ENCODE data around the gene SIPA1. TPM values are rescaled to one million over a fixed set of nuclear protein-coding genes. Genes with fewer than 3 reads are reported as not detected.
"Not testable (repeated sequence)": the region's sequence is repeated elsewhere in the genome, so short reads cannot be mapped to it uniquely, and the experiment has no call there.

Gene SIPA1
- total RNA-seq, 4 donors from 2014 or later, result 18.0 to 48.7 (median 24.7) TPM

DNA sequence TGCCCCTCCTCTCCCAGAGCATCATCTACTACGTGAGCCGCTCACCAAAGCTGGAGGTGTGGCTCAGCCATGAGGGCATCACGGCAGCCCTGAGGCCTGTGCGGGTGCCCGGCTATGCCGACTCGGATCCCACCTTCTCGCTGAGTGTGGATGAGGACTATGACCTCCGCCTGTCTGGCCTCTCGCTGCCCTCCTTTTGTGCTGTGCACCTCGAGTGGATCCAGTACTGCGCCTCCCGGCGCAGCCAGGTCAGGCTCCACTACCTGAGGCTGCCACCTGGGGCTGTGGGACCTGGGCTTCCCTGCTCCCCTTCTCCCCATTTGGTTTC, 3.8 kb upstream of the SIPA1 start:
- H3K9me3 ChIP-seq, result no peaks in the 10 kb centered on the region
- DNase-seq, result no peak
- no peak overlapping the region for H3K27ac ChIP-seq
- H3K4me1 ChIP-seq, result peaks cover 0 to 16% (median 5%) of the 10 kb centered on the region in 4 donors
- H3K27me3 ChIP-seq, result no peaks in the 10 kb centered on the region
- H3K36me3 ChIP-seq, result peaks cover 0 to 78% (median 0%) of the 10 kb centered on the region in 3 donors
- no peak overlapping the region for H3K4me3 ChIP-seq
- TF ChIP-seq POLR2A (IDR thresholded peaks at IDR 0.05), result no peak
- TF ChIP-seq, protein P1, sequence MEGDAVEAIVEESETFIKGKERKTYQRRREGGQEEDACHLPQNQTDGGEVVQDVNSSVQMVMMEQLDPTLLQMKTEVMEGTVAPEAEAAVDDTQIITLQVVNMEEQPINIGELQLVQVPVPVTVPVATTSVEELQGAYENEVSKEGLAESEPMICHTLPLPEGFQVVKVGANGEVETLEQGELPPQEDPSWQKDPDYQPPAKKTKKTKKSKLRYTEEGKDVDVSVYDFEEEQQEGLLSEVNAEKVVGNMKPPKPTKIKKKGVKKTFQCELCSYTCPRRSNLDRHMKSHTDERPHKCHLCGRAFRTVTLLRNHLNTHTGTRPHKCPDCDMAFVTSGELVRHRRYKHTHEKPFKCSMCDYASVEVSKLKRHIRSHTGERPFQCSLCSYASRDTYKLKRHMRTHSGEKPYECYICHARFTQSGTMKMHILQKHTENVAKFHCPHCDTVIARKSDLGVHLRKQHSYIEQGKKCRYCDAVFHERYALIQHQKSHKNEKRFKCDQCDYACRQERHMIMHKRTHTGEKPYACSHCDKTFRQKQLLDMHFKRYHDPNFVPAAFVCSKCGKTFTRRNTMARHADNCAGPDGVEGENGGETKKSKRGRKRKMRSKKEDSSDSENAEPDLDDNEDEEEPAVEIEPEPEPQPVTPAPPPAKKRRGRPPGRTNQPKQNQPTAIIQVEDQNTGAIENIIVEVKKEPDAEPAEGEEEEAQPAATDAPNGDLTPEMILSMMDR (IDR thresholded peaks at IDR 0.05), result no peak

DNA sequence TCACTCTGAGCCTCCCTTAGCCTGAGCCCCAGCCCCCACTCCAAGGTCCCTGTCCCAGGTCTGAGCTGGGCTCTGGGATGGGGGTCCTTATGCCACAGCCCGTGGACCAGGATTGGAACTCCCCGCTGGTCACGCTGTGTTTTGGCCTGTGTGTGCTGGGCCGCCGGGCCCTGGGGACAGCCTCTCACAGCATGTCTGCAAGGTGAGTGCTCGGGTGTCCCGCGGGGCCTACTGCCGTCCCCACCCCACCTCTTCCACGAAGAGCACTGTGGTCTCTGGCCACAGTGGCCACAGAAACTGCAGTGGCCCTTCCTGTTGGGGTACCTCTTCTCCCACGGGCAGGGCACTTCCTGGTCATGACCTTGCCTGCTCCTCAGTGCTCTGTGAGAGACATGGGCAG, 3.5 kb upstream of the SIPA1 start:
- Histone ChIP-seq H3K27ac (no peak overlapping the region), H3K36me3 (peaks cover 0 to 74% (median 0%) of the 10 kb centered on the region in 3 donors)

GRCh38 chr11:65634905-65635731, 2.8 kb upstream of the SIPA1 start:
- Histone ChIP-seq H3K27me3 (no peaks in the 10 kb centered on the region), H3K4me1 (peaks cover 0 to 26% (median 11%) of the 10 kb centered on the region in 4 donors), H3K9me3 (no peaks in the 10 kb centered on the region), H3K27ac (no peak overlapping the region), H3K4me3 (no peak overlapping the region), H3K36me3 (peaks cover 0 to 67% (median 0%) of the 10 kb centered on the region in 3 donors)
- no peak for TF ChIP-seq POLR2A (IDR thresholded peaks at IDR 0.05)
- TF ChIP-seq, protein P1 (IDR thresholded peaks at IDR 0.05), result no peak
- DNase-seq, result no peak

More for the DNA sequence above, 3.5 kb upstream of the SIPA1 start:
- TF ChIP-seq, protein P1 (IDR thresholded peaks at IDR 0.05), result no peak
- TF ChIP-seq POLR2A (IDR thresholded peaks at IDR 0.05), result no peak
- peaks cover 0 to 19% (median 8%) of the 10 kb centered on the region in 4 donors for H3K4me1 ChIP-seq
- H3K27me3 ChIP-seq, result no peaks in the 10 kb centered on the region
- no peak for DNase-seq
- no peak overlapping the region for H3K4me3 ChIP-seq
- no peaks in the 10 kb centered on the region for H3K9me3 ChIP-seq

- peaks cover 0 to 33% (median 15%) of the 10 kb centered on the region in 4 donors for H3K4me1 ChIP-seq
- no peak overlapping the region for H3K4me3 ChIP-seq
- peaks cover 0 to 55% (median 0%) of the 10 kb centered on the region in 3 donors for H3K36me3 ChIP-seq
- DNase-seq, result no peak
- TF ChIP-seq POLR2A (IDR thresholded peaks at IDR 0.05), result no peak
- TF ChIP-seq, protein P1 (IDR thresholded peaks at IDR 0.05), result no peak
- H3K9me3 ChIP-seq, result no peaks in the 10 kb centered on the region
- no peak overlapping the region for H3K27ac ChIP-seq
- H3K27me3 ChIP-seq, result no peaks in the 10 kb centered on the region
These were observed 1.5 kb upstream of the SIPA1 start for GRCh38 chr11:65636108-65637031.

DNA sequence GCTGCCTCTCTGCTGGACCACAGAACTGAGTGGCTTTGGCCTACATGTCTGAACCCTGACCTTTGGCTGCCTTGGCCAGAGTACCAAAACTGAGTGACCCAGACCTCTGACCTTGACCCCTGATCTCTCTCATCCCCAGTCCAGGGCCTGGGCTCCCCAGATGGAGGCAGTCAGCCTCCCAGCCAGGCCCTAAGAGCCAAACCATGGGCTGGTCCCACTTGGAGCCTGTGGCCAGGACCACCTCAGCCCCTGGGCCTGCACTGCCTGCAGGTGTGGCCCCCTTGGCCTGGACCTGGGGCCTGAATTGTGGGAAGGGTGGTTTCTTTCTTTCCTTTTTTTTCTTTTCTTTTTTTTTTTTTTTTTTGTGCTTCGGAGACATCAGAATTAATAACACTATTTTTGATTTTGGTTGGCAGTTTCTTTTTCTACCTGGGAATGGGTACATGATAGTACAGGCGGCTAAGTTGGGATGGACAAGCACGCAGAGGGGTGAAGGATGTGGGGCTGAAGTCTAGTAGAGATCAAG, 806 bp upstream of the SIPA1 start:
- peaks cover 0 to 36% (median 18%) of the 10 kb centered on the region in 4 donors for H3K4me1 ChIP-seq
- TF ChIP-seq POLR2A (IDR thresholded peaks at IDR 0.05), result no peak
- TF ChIP-seq, protein P1 (IDR thresholded peaks at IDR 0.05), result no peak
- H3K9me3 ChIP-seq, result no peaks in the 10 kb centered on the region
- H3K27ac ChIP-seq, result peak overlapping the region; percentile 88 to 95 (median 94)
- DNase-seq, result no peak
- H3K27me3 ChIP-seq, result no peaks in the 10 kb centered on the region
- peaks cover 0 to 48% (median 0%) of the 10 kb centered on the region in 3 donors for H3K36me3 ChIP-seq
- H3K4me3 ChIP-seq, result no peak overlapping the region

- Histone ChIP-seq H3K4me1 (peaks cover 0 to 36% (median 22%) of the 10 kb centered on the region in 4 donors), H3K27ac (peak overlapping the region; percentile 88 to 95 (median 94)), H3K4me3 (peak overlapping the region; percentile 52 to 89 (median 78)), H3K36me3 (peaks cover 0 to 33% (median 0%) of the 10 kb centered on the region in 3 donors)
- not testable (repeated sequence) for H3K9me3 ChIP-seq, H3K27me3 ChIP-seq, DNase-seq
These were observed 1.3 kb downstream of the SIPA1 start for GRCh38 chr11:65639228-65639597.

All from Peyer's patch (tissue), 4 donors.